Stimulated activated CD4-positive, alpha-beta T cell treated with anti-CD3 and anti-CD28 coated beads, Interleukin-12 subunit alpha, Interleukin-12 subunit beta, amount 100 ng/mL, for 24 hours (primary cell): Measurements from ENCODE around the gene OR10H1.
"Not testable (repeated sequence)": the region's sequence is repeated elsewhere in the genome, so short reads cannot be mapped to it uniquely, and the experiment has no call there.

ENCODE experiments used
- DNase-seq, 2 experiments: peaks; one replicate each; pipeline ENCODE4 v3.0.0-alpha.2; 2020; ENCODE audit warnings: low read depth in 2 of 2

The OR10H1 gene, protein sequence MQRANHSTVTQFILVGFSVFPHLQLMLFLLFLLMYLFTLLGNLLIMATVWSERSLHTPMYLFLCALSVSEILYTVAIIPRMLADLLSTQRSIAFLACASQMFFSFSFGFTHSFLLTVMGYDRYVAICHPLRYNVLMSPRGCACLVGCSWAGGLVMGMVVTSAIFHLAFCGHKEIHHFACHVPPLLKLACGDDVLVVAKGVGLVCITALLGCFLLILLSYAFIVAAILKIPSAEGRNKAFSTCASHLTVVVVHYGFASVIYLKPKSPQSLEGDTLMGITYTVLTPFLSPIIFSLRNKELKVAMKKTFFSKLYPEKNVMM

DNA sequence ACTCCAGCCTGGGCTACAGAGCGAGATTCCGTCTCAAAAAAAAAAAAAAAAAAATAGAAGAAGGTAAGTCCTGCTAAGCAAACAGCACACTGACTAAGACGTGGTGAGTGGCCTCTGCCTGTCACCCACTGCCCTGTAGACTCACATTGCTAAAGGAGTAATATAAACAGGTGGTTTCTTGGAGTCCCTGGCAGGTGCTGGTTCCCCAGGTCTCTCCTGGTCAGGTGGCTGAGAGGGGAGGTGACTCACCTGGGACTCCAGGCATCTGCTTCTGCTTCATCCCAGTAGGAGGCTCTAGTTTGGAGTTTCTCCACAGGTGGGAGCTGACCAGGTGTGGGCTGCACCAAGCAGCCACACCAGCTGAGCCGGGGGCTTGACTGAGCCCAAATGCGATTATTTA is at the start of gene OR10H1:
OR10H1 (minus strand) TSS at position 359 of the 400 bp plus-strand sequence. CDS start 7,627 bp downstream, outside the sequence.
- DNase-seq, result no peak

DNA sequence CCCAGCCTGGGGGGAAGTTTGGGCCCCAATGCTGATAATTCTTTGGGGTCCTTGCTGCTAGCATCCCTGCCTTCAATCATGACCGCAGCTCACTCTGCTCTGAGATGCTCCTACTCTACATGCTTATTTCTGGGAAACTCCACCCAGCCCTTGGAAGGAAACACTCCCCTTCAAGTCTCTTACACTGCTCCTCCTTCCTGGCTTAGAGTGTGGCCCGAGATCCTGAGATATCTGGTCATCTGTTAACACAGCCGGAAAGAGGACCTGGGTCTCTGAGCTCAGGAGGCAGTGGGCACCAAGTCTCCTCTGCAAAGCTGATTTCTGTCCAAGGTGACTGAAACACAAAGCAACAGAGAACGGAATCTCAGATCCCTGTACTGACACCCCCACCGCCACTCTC is 49.4 kb upstream of the OR10H1 start:
- no peak for DNase-seq

DNA sequence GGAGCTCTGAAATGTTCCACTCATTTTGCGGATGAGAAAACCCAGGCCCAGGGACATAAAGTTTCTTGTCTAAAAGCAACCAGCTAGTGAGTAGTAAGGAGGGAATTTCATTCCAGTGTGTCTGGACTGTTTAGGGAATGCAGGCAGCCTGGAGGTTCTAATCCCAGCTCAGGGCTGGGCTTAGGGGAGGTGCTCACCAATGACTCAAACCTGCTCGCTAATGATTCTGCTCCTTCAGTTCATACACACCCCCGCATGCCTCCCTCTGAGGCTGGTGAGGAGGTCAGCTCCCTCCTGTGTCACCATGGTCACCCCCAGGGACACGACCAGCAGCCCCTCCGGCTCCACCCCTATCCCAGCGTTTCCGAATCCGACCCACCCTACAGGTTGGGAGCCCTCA is 47.8 kb upstream of the OR10H1 start:
- DNase-seq, result no peak

DNA sequence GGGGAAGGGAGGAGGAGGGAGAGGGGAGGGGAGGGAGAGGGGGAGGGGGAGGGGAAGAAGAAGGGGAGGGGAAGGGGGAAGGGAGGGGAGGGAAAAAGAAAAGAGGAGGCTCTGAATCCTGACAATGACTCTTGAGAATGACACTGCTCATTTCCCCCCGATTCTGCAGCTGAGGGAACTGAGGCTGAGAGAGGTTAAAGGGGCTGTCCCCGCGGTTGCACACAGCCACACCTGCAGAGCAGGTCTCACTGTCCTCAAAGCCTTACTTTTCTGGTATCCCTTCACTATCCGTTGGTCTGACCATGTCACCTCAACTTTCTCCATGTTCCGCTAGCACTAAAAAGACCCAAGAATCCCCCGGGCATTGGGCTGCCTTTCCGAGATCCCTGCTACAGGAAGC is 47.0 kb upstream of the OR10H1 start:
- DNase-seq, result no peak

DNA sequence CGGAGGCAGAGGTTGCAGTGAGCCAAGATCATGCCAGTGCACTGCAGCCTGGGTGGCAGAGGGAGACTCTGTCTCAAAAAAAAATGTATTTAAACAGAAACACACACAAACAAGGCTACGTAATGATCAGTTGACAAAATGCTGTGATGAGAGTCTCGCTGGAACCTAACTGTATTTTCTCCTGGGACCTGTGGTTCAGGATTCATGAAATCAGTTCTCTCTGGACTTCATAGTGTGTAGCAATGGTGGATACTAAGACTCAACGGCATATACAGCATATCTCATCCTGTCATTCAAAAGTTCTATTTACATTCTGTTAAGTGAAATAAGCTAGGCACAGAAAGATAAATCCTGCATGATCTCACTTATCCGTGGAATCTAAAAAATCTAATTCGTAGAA is 45.1 kb upstream of the OR10H1 start:
- DNase-seq, result no peak

DNA sequence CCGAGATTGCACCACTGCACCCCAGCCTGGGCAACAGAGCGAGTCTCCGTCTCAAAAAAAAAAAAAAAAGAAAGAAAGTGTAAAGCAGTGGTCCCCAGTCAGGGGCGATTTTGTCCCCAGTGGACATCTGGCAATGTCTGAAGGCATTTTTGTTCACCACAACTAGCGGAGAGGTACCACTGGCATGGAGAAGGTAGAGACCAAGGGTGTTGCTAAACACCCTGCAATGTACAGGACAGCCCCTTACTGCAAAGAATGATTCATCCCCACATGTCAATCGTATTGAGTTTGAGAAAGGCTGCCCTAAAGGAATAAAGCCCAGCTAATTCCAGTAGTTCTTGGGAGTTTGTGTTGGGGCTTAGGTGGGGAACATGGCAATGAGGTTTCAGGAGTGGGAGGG is 43.7 kb upstream of the OR10H1 start:
- no peak for DNase-seq

DNA sequence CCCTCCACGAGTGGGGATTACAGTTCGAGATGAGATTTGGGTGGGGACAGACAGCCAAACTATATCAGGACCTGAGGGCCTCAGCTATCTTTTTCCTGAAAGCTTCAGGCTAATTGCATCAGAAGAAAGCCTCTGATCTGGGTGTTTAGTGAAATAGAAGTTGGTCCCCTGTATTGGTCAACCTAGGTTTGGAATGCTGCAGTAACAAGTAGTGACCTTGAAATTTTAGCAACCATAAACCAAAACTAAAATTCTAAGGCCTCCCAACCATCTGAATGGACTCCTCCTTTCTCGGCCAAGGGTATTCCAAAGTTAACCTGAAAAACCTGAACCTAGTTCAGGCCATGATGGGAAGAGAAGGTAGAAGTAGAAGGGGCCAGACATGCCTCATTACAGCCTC is 34.9 kb upstream of the OR10H1 start:
- no peak for DNase-seq

DNA sequence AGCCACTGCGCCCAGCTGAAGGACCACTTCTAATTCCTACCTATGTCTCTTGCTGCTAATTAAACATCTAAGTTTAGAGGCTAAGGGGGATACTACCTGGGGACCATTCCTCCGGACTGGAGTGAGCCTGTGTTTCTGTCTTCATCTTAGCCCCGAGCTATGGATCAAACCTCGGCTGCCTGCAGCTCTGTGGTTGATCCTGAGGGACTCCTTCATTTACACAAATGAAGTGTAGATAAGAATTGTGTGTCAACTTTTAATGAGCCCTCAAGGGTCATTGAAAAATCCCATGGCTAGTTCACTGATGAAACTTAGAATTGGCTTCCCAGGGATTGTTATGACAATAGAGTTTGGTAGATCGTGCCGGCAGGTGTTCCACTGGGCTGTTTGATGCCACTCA is 31.5 kb upstream of the OR10H1 start:
- DNase-seq, result no peak

DNA sequence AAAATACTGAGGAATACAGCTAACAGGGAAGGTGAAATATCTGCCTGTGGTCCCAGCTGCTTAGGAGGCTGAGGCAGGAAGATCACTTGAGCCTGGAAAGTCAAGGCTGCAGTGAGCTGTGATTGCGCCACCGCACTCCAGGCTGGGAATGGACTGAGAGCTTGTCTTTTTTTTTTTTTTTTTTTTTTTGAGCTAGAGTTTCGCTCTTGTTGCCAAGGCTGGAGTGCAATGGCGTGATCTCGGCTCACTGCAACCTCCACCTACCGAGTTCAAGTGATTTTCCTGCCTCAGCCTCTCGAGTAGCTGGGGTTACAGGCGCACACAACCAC is 28.4 kb upstream of the OR10H1 start:
- not testable (repeated sequence) for DNase-seq

DNA sequence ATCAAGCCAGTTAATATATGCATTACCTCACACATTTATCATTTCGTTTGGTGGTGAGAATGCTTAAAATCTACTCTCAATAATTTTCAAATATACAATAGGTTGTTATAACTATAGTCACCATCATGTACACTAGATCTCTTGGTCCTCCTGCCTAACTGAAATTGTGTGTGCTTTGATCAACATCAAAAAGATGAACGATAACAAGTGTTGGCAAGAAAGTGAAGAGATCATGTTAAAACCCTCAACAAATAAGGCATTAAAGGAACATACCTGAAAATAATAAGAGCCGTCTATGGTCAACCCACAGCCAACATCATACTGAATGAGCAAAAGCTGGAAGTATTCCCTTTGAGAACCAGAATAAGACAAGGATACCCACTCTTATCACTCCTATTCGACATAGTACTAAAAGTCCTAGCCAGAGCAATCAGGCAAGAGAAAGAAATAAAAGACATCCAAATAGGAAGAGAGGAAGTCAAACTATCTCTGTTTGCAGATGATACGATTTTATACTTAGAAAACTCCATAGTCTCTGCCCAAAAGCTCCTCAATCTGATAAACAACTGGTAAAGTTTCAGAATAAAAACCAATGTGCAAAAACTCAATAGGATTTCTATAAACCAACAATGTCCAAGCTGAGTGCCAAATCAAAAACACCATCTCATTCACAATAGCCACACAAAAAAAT is 27.9 kb upstream of the OR10H1 start:
- DNase-seq, result no peak

DNA sequence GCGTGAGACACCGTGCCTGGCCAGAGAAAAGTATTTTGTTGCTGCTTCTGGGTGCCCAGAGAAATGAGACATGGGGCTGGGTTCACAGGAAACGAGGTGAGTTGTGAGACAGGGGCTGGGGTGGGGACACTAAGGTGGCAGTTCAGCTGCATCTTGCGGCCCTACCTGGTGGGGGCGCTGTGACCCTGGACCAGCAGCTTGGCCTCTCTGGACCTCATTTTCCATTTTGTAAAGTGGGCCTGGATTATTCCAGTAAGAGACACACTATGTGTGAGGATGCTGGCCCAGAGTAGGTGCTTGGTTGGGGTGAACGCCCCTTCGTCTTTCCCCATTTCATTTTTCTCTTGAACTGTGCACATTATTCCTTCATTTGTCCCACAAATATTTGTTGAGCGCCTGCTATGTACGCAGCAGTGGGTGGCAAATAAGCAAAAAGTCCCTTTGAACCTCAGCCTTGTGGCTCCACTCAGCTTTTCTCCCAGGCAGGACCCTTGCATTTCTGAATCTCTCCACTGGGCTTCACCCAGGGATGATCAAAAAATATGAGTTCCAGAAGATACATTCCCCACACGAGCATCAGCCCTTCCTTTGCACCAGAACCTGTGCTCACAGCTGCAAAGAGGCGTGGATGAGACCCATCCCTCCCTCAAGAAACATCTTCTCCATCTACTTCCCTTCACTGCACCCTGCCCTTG is 26.6 kb upstream of the OR10H1 start:
- DNase-seq, result no peak

DNA sequence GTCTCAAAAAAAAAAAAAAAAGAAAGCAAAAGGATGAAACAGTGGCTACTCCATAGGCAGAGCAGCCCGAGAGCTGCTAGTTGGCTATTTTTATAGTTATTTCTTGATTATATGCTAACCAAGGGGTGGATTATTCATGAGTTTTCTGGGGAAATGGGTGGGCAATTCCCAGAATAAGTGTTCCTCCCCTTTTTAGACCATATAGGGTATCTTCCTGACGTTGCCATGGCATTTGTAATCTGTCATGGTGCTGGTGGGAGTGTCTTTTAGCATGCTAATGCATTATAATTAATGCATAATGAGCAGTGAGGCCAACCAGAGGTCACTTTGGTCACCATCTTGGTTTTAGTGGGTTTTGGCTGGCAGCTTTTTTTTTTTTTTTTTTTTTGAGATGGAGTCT is 25.4 kb upstream of the OR10H1 start:
- DNase-seq, result no peak

DNA sequence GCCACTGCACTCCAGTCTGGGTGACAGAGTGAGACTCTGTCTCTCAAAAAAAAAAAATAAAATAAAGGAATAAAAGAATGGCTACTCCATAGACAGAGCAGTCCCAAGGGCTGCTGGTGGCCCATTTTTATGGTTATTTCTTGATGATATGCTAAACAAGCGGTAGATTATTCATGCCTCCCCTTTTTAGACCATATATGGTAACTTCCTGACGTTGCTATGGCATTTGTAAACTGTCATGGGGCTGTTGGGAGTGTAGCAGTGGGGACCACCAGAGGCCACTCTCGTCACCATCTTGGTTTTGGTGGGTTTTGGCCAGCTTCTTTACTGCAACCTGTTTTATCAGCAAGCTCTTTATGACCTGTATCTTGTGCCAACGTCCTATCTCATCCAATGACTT is 24.4 kb upstream of the OR10H1 start:
- DNase-seq, result not testable (repeated sequence)

DNA sequence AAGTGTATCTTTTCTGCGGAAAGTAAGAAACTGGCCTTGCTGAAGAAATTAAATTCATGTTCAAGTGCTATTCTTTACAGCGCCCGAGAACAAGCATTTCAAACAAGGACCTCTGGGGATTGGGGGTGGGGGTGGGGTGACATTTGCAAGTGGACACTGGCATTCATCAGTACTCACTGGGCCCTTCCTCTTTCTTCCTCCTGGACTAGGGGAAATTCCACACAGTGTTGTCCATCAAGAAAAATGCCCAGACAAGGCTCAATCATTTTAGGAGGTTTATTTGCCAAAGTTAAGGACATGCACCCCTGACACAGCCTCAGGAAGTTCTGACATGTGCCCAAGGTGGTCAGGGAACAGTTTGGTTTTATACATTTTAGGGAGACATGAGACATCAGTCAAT is 22.9 kb upstream of the OR10H1 start:
- DNase-seq, result no peak

DNA sequence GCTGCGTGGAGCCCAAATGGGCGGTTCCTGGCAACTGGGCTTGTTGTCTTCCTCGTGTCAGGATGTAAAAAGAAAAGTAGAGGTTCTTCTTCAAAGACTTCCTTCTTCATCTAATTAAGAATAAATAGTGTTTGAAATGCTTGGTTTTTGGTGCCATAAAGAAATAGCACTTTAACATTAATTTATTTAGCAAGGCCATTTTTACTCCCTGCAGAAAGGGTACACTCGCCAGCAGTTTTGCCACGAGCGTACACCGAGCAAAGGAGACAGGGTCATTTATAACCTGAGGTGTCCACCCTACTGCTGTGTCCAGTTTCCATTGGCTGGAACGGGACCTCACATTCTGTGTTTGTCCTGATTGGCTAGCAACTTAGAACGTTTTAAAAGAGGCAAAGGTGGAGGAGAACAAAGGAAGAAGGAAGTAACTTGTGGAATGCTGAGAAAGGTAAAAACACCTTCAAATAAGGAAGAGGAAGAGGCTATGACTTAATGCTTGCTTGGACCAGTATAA is 21.8 kb upstream of the OR10H1 start:
- peak in 1 of 2 experiments; percentile 11 for DNase-seq

DNA sequence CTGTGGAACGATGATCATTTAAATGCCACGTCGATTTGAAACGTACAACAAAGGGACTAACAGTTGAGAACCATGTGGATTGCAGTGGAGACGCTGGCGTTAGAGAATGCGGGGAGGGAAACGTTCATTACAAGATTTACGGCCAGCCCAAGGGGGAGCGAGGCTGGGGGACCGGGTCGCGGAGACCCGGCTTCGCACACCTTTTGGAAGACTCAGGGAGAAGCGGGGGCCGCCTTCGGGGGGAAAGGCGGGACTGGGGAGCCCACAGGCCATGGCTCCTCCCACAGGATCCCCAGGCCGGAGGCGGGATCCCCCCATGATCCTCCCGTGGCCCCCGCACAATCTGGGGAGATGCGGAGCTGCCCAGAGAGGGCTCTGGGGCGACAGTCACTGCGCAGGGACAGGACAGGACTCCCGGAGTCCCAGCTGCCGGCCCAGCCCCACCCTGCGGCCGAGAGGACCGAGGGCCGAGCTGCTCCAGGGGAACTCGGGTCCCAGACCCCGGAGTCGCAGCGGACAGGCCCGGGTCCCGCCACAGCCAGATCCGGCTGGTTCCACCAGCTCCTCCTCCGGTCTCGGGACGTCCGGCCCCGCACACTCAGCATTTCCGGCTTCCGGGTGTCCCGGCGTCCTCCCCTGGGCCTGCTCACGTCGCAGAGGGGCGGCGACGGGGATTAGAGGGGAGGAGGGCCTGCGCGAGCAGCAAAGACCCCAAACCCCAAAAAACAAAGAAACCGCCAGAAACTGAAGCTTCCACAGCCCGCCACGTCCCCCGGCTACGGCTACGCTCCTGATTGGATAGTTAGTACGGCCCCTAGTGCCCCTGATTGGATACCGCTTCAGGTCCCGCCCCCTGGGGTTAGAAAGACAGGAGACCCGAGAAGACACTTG is 21.1 kb upstream of the OR10H1 start:
- peak; percentile 91 to 96 for DNase-seq

DNA sequence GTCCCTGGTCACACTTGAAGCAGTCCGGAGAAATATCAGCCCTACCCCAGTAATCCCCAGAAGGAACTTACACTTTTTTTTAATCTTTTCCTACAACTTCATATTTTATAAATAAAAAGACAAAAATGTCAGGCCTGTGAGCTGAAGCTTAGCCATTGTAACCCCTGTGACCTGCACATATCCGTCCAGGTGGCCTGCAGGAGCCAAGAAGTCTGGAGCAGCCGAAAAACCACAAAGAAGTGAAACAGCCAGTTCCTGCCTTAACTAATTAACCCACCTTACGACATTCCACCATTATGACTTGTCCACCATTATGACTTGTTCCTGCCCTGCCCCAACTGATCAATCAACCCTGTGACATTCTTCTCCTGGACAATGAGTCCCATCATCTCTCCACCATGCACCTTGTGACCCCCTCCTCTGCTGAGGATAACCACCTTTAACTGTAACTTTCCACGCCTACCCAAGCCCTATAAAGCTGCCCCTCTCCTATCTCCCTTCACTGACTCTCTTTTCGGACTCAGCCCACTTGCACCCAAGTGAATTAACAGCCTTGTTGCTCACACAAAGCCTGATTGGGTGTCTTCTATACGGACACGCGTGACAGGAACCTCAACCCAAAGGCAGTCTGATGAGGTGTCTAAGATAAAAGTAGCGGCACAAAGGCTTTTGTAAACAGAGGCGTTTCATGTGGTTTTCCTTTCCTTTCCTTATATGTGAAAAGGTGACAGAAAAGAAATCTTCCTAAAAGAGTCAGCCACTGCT is 20.3 kb upstream of the OR10H1 start:
- peak in 1 of 2 experiments; percentile 8 for DNase-seq

DNA sequence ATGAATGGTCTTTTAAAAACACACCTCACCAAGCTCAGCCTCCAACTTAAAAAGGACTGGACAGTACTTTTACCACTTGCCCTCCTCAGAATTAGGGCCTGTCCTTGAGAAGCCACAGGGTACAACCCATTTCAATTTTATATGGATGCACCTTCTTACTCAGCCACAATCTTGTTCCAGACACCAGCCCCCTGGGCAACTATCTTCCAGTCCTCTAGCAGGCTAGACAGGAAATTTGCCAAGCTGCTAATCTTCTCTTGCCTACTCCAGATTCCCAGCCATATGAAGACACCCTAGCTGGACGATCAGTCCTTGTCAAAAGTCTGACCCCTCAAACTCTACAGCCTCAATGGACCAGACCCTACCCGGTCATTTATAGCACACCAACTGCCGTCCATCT is 18.8 kb upstream of the OR10H1 start:
- DNase-seq, result not testable (repeated sequence)

DNA sequence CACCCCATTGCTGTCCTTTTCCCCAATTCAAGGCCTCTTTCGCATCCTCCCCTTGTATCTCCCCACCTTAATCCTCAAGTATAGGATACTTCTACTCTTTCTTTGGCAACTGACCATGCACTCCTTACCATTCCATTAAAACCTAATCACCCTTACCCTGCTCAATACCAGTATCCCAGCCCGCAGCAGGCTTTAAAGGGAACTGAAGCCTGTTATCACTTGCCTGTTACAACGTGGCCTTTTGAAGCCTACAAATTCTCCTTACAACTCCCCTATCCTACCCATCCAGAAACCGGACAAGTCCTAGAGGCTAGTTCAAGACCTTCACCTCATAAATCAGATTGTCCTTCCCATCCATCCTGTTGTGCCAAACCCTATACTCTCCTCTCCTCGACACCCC is 16.2 kb upstream of the OR10H1 start:
- no peak for DNase-seq

DNA sequence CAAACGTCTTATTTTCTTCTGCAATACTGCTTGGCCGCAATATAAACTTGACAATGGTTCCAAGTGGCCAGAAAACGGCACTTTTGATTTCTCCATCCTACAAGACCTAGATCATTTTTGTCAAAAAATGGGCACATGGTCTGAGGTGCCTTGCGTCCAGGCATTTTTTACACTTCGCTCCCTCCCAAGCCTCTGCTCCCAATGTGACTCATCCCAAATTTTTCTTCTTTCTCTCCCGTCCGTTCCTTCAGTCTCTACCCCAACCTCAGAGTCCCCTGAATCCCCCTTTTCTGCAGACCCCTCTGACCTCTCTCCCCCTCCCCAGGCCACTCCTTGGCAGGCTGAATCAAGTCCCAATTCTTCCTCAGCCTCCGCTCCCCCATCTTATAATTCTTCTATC is 14.3 kb upstream of the OR10H1 start:
- DNase-seq, result no peak

DNA sequence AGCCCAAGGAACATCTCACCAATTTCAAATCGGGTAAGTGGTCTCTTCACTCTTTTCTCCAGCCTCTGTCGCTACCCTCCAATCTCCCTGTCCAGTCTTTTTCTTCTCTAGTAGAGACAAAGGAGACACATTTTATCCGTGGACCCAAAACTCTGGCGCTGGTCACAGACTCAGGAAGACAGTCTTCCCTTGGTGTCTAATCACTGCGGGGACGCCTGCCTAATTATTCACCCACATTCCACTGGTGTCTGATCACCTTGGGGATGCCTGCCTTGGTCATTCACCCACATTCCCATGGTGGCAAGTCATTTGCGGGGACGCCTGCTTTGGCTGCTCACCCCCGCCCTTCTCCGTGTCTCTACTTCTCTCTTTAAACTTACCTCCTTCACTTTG is 13.8 kb upstream of the OR10H1 start:
- DNase-seq, result no peak
